ENCODE results near the gene INTS4.
A peak's percentile ranks its signal among the peaks of the same experiment; 100 is the strongest.
"Not testable (repeated sequence)": the region's sequence is repeated elsewhere in the genome, so short reads cannot be mapped to it uniquely, and the experiment has no call there.

The INTS4 gene

DNA sequence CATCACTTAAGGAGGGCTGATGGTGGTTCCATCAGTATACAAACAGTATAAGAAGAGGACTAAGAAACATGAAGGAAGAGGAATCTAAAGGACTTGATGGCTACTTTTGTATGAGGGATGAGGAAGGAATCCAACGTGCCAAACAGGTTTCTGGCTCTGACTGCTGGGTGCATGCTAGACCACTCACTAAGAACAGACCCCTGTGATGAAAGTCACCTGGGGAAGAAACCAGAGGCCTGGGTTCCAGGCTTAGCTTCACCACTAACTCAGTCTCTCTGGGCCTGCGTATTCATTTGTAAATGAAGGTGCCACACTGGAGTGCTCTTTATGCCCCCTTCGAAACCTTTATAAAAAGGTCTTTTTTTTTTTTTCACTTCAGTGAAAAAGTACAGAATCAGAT is 118.4 kb downstream of the INTS4 start:
- DNase-seq (ENCODE audit: insufficient read length) (no peak), FAIRE-seq (no peak)
- TF ChIP-seq POLR2AphosphoS5 (IDR thresholded peaks at IDR 0.05; ENCODE audit: low read depth, low read length) (no peak), TAF1 (IDR thresholded peaks at IDR 0.05; ENCODE audit: borderline replicate concordance, low read depth, low read length) (no peak), POLR2A (IDR thresholded peaks at IDR 0.05; ENCODE audit: low read depth, low read length) (no peak)

GRCh38 chr11:77874206-77874605 is 120.3 kb downstream of the INTS4 start:
- FAIRE-seq (peak; percentile 48), DNase-seq (ENCODE audit: insufficient read length) (no peak)
- no peak for TF ChIP-seq POLR2A (IDR thresholded peaks at IDR 0.05; ENCODE audit: low read depth, low read length)
- TF ChIP-seq POLR2AphosphoS5 (IDR thresholded peaks at IDR 0.05; ENCODE audit: low read depth, low read length) = no peak
- no peak for TF ChIP-seq TAF1 (IDR thresholded peaks at IDR 0.05; ENCODE audit: borderline replicate concordance, low read depth, low read length)

GRCh38 chr11:77873345-77873744 is 121.1 kb downstream of the INTS4 start:
- DNase-seq (ENCODE audit: insufficient read length) (no peak), FAIRE-seq (no peak)
- TF ChIP-seq POLR2A (IDR thresholded peaks at IDR 0.05; ENCODE audit: low read depth, low read length) (no peak), POLR2AphosphoS5 (IDR thresholded peaks at IDR 0.05; ENCODE audit: low read depth, low read length) (no peak), TAF1 (IDR thresholded peaks at IDR 0.05; ENCODE audit: borderline replicate concordance, low read depth, low read length) (no peak)

GRCh38 chr11:77871855-77872254 is 122.6 kb downstream of the INTS4 start:
- DNase-seq (ENCODE audit: insufficient read length) (no peak), FAIRE-seq (no peak)
- no peak for TF ChIP-seq POLR2AphosphoS5 (IDR thresholded peaks at IDR 0.05; ENCODE audit: low read depth, low read length)

DNA sequence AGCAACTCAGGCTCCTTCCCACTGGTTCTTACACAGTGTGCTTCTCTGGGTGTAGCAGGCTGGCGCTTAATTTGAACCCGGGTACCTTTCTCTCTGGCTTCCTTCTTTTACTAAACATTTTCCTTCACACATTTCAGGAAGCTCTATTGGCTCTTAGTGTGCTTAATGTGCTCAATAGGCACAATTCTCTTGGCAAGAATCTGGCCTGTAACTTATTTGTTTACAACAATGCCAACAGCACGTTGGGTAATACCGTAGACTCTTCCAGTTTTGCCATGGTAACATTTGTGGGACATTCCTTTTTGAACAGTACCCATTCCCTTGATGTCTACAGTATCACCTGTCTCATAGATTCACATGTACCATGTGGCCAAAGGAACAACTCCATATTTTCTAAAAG is 125.7 kb downstream of the INTS4 start:
- no peak for DNase-seq (ENCODE audit: insufficient read length)
- TF ChIP-seq TAF1 (IDR thresholded peaks at IDR 0.05; ENCODE audit: borderline replicate concordance, low read depth, low read length) (no peak), POLR2A (IDR thresholded peaks at IDR 0.05; ENCODE audit: low read depth, low read length) (no peak), POLR2AphosphoS5 (IDR thresholded peaks at IDR 0.05; ENCODE audit: low read depth, low read length) (no peak)
- no peak for FAIRE-seq

DNA sequence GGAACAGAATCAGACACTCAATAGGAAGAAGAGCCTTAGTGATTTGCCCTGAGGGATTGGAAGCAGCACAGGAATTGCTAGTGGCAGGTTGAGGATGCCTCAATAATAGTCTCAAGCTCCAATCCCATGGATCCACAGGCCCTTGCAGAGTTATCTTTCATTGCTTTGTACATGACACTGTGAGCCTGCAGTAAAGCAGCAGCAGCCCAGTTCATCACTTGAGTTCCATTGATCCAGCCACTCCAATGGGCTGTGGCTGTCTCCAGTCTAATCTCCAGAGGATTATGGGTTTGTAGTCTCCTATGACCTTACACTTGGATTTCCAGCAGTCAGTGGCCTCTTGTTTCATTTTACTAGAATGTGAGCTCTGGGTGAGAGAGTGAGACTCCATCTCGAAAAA is 128.1 kb downstream of the INTS4 start:
- FAIRE-seq (no peak), DNase-seq (ENCODE audit: insufficient read length) (no peak)

GRCh38 chr11:77865805-77866204 is 128.7 kb downstream of the INTS4 start:
- TF ChIP-seq POLR2AphosphoS5 (IDR thresholded peaks at IDR 0.05; ENCODE audit: low read depth, low read length) = no peak
- no peak for TF ChIP-seq POLR2A (IDR thresholded peaks at IDR 0.05; ENCODE audit: low read depth, low read length)
- no peak for TF ChIP-seq TAF1 (IDR thresholded peaks at IDR 0.05; ENCODE audit: borderline replicate concordance, low read depth, low read length)
- FAIRE-seq (no peak), DNase-seq (ENCODE audit: insufficient read length) (no peak)

More for the DNA sequence above, 128.1 kb downstream of the INTS4 start:
- TF ChIP-seq POLR2AphosphoS5 (IDR thresholded peaks at IDR 0.05; ENCODE audit: low read depth, low read length) (no peak), POLR2A (IDR thresholded peaks at IDR 0.05; ENCODE audit: low read depth, low read length) (no peak), TAF1 (IDR thresholded peaks at IDR 0.05; ENCODE audit: borderline replicate concordance, low read depth, low read length) (no peak)

- not testable (repeated sequence) for DNase-seq (ENCODE audit: insufficient read length); FAIRE-seq
These were observed 133.0 kb downstream of the INTS4 start for GRCh38 chr11:77861444-77861843.

GRCh38 chr11:77857906-77858457 is 136.5 kb downstream of the INTS4 start:
- not testable (repeated sequence) for FAIRE-seq; DNase-seq (ENCODE audit: insufficient read length)

GRCh38 chr11:77854838-77855237 is 139.6 kb downstream of the INTS4 start:
- no peak for FAIRE-seq
- no peak for DNase-seq (ENCODE audit: insufficient read length)
- TF ChIP-seq TAF1 (IDR thresholded peaks at IDR 0.05; ENCODE audit: borderline replicate concordance, low read depth, low read length) (no peak), POLR2AphosphoS5 (IDR thresholded peaks at IDR 0.05; ENCODE audit: low read depth, low read length) (no peak), POLR2A (IDR thresholded peaks at IDR 0.05; ENCODE audit: low read depth, low read length) (no peak)

GRCh38 chr11:77851503-77851902 is 143.0 kb downstream of the INTS4 start:
- DNase-seq (ENCODE audit: insufficient read length) (no peak), FAIRE-seq (no peak)
- TF ChIP-seq POLR2AphosphoS5 (IDR thresholded peaks at IDR 0.05; ENCODE audit: low read depth, low read length) (no peak), TAF1 (IDR thresholded peaks at IDR 0.05; ENCODE audit: borderline replicate concordance, low read depth, low read length) (no peak), POLR2A (IDR thresholded peaks at IDR 0.05; ENCODE audit: low read depth, low read length) (no peak)

- not testable (repeated sequence) for DNase-seq (ENCODE audit: insufficient read length); FAIRE-seq
These were observed 150.8 kb downstream of the INTS4 start for GRCh38 chr11:77843700-77844099.

DNA sequence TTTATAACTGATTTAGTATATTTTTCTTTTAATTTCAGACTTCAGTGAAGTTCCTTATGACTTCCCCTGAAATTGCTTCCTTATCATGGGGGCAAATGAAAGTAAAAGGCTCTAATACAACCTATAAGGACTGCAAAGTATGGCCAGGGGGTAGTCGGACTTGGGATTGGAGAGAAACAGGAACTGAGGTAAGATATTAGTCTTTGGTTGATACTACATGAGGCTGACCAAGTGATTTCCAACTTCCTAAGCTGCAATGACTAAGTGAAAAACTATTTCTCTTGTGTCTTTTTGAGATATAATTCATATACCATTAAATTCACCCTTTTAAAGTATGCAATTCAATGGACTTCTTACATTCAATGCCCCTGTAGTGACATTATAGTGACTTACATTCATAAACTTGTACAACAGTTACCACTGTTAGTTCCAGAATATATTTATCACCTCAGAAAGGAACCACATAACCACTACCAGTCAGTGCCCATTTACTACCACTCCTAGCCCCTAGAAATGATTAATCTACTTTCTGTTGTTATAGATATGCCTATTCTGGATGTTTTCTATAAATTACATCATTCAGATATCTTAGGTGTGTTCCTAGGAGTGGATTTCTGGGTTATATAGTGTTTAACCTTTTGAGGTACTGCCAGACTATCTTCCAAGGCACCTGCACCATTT is 151.9 kb downstream of the INTS4 start:
- DNase-seq (ENCODE audit: insufficient read length) (no peak), FAIRE-seq (no peak)
- no peak for TF ChIP-seq POLR2AphosphoS5 (IDR thresholded peaks at IDR 0.05; ENCODE audit: low read depth, low read length)
- TF ChIP-seq POLR2A (IDR thresholded peaks at IDR 0.05; ENCODE audit: low read depth, low read length) = no peak
- no peak for TF ChIP-seq TAF1 (IDR thresholded peaks at IDR 0.05; ENCODE audit: borderline replicate concordance, low read depth, low read length)
